Retinal pigment epithelial cell (primary cell): ENCODE data around the gene XPR1.

Experiments used
- DNase-seq: peaks from one replicate; pipeline ENCODE4 v3.0.0-alpha.2; 2010; ENCODE audit warnings: low read depth
- H3K4me3 ChIP-seq: 2 replicates; pipeline ENCODE4 v1.5.1; 2011; ENCODE audit warnings: mild to moderate bottlenecking, low read length, control low read depth, moderate library complexity
- CTCF ChIP-seq: conservative IDR thresholded peaks from 2 replicates; pipeline ENCODE4 v1.5.1; 2011; ENCODE audit warnings: low read depth, low read length, control low read depth, inconsistent platforms

XPR1 gene

GRCh38 chr1:180623579-180624347 is 8.1 kb upstream of the XPR1 start:
- peak; percentile 63 for TF ChIP-seq CTCF
- DNase-seq: no peak
- no peak overlapping the region for H3K4me3 ChIP-seq

GRCh38 chr1:180626711-180627110 is 5.1 kb upstream of the XPR1 start:
- no peak for TF ChIP-seq CTCF
- no peak for DNase-seq
- no peak overlapping the region for H3K4me3 ChIP-seq

GRCh38 chr1:180627411-180627810 is 4.4 kb upstream of the XPR1 start:
- no peak overlapping the region for H3K4me3 ChIP-seq
- TF ChIP-seq CTCF: no peak
- no peak for DNase-seq

GRCh38 chr1:180628646-180629045 is 3.2 kb upstream of the XPR1 start:
- no peak for DNase-seq
- no peak for TF ChIP-seq CTCF
- H3K4me3 ChIP-seq: no peak overlapping the region

GRCh38 chr1:180630408-180631193 is 1.2 kb upstream of the XPR1 start:
- no peak for TF ChIP-seq CTCF
- no peak overlapping the region for H3K4me3 ChIP-seq

GRCh38 chr1:180631194-180631765 is 542 bp upstream of the XPR1 start:
- no peak for DNase-seq
- no peak overlapping the region for H3K4me3 ChIP-seq
- no peak for TF ChIP-seq CTCF

More at GRCh38 chr1:180630408-180631193, 1.2 kb upstream of the XPR1 start:
- no peak for DNase-seq
